Measurements from ENCODE around the gene POLE3.

Gene POLE3

GRCh38 chr9:113372059-113372458, 38.4 kb downstream of the POLE3 start:
- no peak for TF ChIP-seq POLR2AphosphoS5 (IDR thresholded peaks at IDR 0.05; ENCODE audit: low read depth, low read length)
- TF ChIP-seq REST (IDR thresholded peaks at IDR 0.05; ENCODE audit: insufficient read depth in 1 of 2, low read depth in 2 of 2, low read length in 2 of 2): no peak
- no peak for TF ChIP-seq FOXP2 (optimal IDR thresholded peaks at IDR 0.05; ENCODE audit: borderline replicate concordance, extremely low read depth, extremely low read length, insufficient read depth)
- TF ChIP-seq SIN3A (IDR thresholded peaks at IDR 0.05; ENCODE audit: borderline replicate concordance, insufficient read depth, low read length): no peak
- no peak for TF ChIP-seq TAF1 (IDR thresholded peaks at IDR 0.05; ENCODE audit: borderline replicate concordance, insufficient read depth, low read length)

DNA sequence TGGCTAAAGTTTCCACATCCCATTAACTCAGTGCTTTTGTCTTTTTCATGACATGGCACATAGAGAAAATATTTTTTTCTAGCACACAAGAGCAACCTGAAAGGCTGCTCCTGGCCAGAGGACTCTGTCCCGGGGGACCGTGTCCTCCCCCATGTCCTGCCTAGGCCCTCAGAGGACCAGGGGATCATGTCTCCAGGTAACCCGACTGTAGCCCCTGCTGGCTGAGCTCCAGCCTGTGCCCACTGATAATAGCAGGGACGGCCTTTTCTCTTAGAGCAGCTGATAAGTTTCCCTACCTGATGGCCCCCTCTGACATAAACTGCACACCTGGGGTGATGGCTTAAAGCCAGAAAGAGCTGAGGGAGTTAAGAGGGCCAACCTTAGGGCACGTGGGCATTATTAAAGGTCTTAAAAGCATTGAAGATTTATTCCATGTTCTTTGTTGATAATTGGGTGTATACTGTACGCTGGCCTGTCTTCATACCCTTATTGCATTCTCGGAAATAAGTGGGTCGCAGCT, 39.6 kb downstream of the POLE3 start:
- no peak for TF ChIP-seq REST (IDR thresholded peaks at IDR 0.05; ENCODE audit: insufficient read depth in 1 of 2, low read depth in 2 of 2, low read length in 2 of 2)

- TF ChIP-seq FOXP2 (optimal IDR thresholded peaks at IDR 0.05; ENCODE audit: borderline replicate concordance, extremely low read depth, extremely low read length, insufficient read depth): no peak
- TF ChIP-seq REST (IDR thresholded peaks at IDR 0.05; ENCODE audit: insufficient read depth in 1 of 2, low read depth in 2 of 2, low read length in 2 of 2): no peak
- TF ChIP-seq SIN3A (IDR thresholded peaks at IDR 0.05; ENCODE audit: borderline replicate concordance, insufficient read depth, low read length): no peak
- no peak for TF ChIP-seq TAF1 (IDR thresholded peaks at IDR 0.05; ENCODE audit: borderline replicate concordance, insufficient read depth, low read length)
- no peak for TF ChIP-seq POLR2AphosphoS5 (IDR thresholded peaks at IDR 0.05; ENCODE audit: low read depth, low read length)
Observed at GRCh38 chr9:113369855-113370140, 40.7 kb downstream of the POLE3 start.

DNA sequence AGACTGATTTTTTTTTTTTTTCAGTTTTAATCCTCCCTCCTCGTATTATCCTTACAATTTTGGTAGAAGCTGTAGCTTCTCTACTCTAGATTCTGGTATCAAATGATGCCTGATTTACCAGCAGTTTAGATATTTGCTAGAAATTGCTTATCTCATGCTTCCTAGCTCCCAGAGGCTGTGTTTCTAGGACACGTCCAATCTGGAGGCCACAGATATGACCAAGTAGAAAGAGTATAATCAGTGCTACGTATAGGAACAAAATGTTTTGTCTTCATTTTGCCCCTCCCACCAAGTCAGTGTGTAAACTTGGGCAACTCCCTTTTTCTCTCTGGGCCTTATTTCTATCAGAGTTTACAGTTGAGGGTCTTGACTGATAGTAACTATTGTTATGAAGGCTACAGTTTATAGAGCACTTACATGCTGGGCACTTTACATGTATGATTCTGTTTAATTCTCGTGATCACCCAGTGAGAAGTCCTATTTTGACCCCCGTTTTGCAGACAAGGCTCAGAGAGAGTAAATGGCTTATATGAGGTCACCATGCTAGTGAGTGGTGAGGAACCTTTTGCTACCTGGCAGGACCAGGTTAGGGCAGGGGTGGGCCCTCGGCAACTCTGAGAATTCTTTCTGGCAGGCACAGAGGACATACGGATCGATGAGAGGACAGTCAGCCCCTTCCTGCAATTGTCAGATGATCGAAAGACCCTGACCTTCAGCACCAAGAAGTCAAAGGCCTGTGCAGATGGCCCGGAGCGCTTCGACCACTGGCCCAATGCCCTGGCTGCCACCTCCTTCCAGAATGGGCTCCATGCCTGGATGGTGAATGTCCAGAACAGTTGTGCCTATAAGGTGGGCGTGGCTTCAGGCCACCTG, 41.3 kb downstream of the POLE3 start:
- TF ChIP-seq TAF1 (IDR thresholded peaks at IDR 0.05; ENCODE audit: borderline replicate concordance, insufficient read depth, low read length): no peak
- TF ChIP-seq FOXP2 (optimal IDR thresholded peaks at IDR 0.05; ENCODE audit: borderline replicate concordance, extremely low read depth, extremely low read length, insufficient read depth): no peak
- no peak for TF ChIP-seq POLR2AphosphoS5 (IDR thresholded peaks at IDR 0.05; ENCODE audit: low read depth, low read length)

DNA sequence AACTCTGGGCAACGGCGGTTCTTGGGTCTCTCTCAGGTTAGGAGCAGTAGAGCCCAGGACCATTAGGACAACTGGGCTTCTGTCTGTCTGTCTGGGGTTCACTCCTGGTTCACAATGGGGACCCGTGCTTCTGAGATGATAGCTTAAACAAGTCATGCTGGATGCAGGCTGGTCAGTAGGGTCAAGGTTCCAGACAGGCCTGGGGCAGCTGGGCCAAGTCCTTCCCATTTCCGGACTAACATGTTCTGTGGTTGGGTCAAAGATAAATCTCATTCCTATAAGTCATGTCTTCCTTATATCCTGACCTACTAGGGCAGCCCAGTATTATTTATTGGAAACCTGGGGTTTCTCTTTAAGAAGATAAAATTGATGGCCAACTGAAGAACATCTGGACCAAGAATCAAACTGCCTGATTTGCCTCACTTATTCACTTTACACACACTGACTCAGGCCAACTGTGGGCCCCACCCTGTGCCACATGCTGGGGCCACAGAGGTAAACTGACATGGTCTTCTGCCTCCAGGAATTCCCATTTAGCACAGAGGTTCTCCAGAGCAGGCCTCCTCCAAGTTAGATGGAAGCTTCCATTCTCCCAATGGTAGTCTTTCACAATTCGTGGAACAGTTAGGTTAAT, 42.0 kb downstream of the POLE3 start:
- TF ChIP-seq SIN3A (IDR thresholded peaks at IDR 0.05; ENCODE audit: borderline replicate concordance, insufficient read depth, low read length) (no peak), REST (IDR thresholded peaks at IDR 0.05; ENCODE audit: insufficient read depth in 1 of 2, low read depth in 2 of 2, low read length in 2 of 2) (no peak), TAF1 (IDR thresholded peaks at IDR 0.05; ENCODE audit: borderline replicate concordance, insufficient read depth, low read length) (no peak)
